Vagina (tissue), 2 donors: ENCODE results near the gene PTPRN2. TPM values are rescaled to one million over a fixed set of nuclear protein-coding genes. Genes with fewer than 3 reads are reported as not detected.

Experiments
- DNase-seq, 2 donors: peaks; one replicate each; pipeline ENCODE4 v3.0.0-alpha.2; 2017; ENCODE audit errors: extremely low spot score in 2 of 2
- H3K27ac ChIP-seq: fragments of 200-600 bp; sonication (generic); one replicate; pipeline ENCODE4 v1.5.1; 2019
- H3K27me3 ChIP-seq: fragments of 200-600 bp; sonication (generic); one replicate; pipeline ENCODE4 v1.5.1; 2019
- H3K36me3 ChIP-seq, 2 donors: fragments of 200-600 bp; sonication (generic); one replicate each; pipeline ENCODE4 v1.5.1; 2017 to 2019
- H3K4me1 ChIP-seq: fragments of 200-600 bp; sonication (generic); one replicate; pipeline ENCODE4 v1.5.1; 2019
- H3K4me3 ChIP-seq, 2 donors: fragments of 200-600 bp; sonication (generic); 1 replicate in 1 of 2; 2 replicates in 1 of 2; pipeline ENCODE4 v1.5.1; 2016 to 2019
- H3K9me3 ChIP-seq: fragments of 200-600 bp; sonication (generic); one replicate; pipeline ENCODE4 v1.5.1; 2019
- POLR2A ChIP-seq, 2 donors: fragments of 450-650 bp; IDR thresholded peaks; one replicate each; pipeline ENCODE4 v1.6.1; 2017; ENCODE audit warnings: antibody characterized with exemption in 2 of 2, mild to moderate bottlenecking in 2 of 2, moderate library complexity in 2 of 2
- POLR2AphosphoS5 ChIP-seq, 2 donors: sonication (generic); formaldehyde crosslinking; IDR thresholded peaks; one replicate each; pipeline ENCODE4 v1.9.0; 2017; ENCODE audit warnings: antibody characterized with exemption in 2 of 2, mild to moderate bottlenecking in 2 of 2, low read depth in 1 of 2; ENCODE audit not compliant: insufficient read depth in 1 of 2
- intact Hi-C: fragments of 100-400 bp; cut with DNase I; formaldehyde crosslinking; loops from one replicate; pipeline ENCODE4 v1.15.1; 2023
- total RNA-seq: library from RNA; depleted of rRNA; stranded (reverse); fragments of >200 nt; gene quantifications from one replicate; pipeline ENCODE4 v1.2.3, GENCODE V29; 2016
- TF ChIP-seq, protein P1 (sequence below), 3 experiments: fragments of 450-650 bp in 2 of 3; fragments of 200-600 bp in 1 of 3; sonication (generic) in 1 of 3; IDR thresholded peaks; one replicate each; pipeline ENCODE4 v1.5.1; 2017 to 2019; ENCODE audit warnings: antibody characterized with exemption in 3 of 3, mild to moderate bottlenecking in 2 of 3, moderate library complexity in 2 of 3

The PTPRN2 gene
- total RNA-seq, 1 donor from 2014 or later: 7.4 TPM

DNA sequence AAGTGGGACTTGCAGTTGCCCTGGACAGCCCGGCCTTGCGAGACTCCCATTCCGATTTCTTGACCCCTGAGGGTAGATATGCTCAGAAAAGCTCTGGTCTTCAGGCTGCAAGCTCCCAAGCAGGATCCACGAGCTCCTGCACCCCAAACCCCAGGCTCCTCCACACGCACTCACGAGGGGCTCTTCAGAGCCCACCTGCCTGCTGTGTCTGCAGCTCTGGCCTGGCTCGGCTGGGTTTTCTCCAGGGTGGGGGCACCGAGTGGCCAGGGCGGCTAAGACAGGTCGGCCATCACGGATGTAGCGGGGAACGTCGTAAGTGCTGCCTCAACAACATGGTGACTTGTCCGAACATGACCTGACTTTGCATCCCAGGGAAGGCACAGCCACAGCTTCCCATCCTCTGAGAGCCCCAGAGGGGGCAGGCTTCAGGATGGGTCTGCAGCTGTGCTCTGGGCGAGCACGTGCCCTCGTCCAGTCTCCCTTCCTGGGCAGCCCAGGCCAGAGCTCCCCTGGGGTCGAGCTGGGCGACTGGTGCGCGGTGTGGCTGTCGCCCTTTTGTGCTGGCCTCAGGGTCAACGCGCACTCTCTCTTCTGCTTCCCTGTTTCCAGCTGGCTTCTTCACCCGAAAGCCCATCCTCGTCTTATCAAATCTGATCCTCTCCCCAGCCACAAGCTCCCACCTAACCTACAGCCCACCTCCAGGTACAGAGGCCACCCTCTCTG is 835.5 kb downstream of the PTPRN2 start:
- Histone ChIP-seq H3K9me3 (no peaks in the 10 kb centered on the region), H3K27ac (no peak overlapping the region), H3K4me3 (no peak overlapping the region), H3K27me3 (no peaks in the 10 kb centered on the region), H3K36me3 (no peaks in the 10 kb centered on the region), H3K4me1 (no peaks in the 10 kb centered on the region)
- DNase-seq: no peak
- intact Hi-C loops: no loop called here
- TF ChIP-seq, protein P1, sequence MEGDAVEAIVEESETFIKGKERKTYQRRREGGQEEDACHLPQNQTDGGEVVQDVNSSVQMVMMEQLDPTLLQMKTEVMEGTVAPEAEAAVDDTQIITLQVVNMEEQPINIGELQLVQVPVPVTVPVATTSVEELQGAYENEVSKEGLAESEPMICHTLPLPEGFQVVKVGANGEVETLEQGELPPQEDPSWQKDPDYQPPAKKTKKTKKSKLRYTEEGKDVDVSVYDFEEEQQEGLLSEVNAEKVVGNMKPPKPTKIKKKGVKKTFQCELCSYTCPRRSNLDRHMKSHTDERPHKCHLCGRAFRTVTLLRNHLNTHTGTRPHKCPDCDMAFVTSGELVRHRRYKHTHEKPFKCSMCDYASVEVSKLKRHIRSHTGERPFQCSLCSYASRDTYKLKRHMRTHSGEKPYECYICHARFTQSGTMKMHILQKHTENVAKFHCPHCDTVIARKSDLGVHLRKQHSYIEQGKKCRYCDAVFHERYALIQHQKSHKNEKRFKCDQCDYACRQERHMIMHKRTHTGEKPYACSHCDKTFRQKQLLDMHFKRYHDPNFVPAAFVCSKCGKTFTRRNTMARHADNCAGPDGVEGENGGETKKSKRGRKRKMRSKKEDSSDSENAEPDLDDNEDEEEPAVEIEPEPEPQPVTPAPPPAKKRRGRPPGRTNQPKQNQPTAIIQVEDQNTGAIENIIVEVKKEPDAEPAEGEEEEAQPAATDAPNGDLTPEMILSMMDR (IDR thresholded peaks at IDR 0.05): no peak
- no peak for TF ChIP-seq POLR2AphosphoS5 (IDR thresholded peaks at IDR 0.05; ENCODE audit: insufficient read depth in 1 of 2, low read depth in 1 of 2)
- no peak for TF ChIP-seq POLR2A (IDR thresholded peaks at IDR 0.05)

DNA sequence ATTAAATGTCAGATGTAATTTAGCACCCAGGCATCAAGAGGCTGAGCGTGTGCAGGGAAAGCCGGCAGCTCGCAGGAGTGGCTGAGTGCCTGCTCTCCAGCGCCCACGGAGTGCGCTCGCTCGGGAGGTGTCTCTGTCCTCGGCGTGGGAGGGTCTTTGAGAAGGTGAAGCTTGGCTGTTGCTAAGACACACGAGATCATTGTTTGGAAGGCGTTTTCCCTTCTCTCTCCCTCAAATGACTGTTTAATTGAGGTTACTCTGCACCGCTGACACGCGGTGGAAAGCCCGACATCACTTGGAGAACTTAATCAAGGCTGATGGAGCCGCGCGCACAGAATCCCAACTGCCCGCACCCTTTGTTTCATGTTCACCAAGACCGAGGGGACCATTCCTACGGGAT is 836.2 kb downstream of the PTPRN2 start:
- no peaks in the 10 kb centered on the region for H3K9me3 ChIP-seq
- H3K4me1 ChIP-seq: no peaks in the 10 kb centered on the region

DNA sequence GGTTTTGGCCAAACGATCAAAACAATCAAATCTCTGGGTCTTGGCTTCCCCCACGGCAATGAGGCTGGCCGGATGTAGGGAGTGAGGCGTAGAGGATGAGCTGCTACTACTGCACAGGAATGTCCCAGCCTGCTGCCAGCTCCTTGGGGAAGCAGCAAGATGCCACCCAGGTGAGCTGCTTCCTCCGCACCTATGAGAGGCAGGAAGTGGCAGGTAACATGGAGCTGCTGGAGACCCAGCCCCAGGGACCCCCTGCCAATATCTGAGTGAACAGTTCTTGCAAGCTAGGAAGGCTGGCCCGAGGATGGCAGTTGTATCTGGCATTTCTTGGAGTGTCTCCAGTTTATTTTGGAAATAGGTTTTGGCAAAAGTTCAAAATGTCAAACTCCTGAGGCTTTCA is 837.3 kb downstream of the PTPRN2 start:
- intact Hi-C loops: no loop called here
- DNase-seq: no peak
- TF ChIP-seq POLR2A (IDR thresholded peaks at IDR 0.05) (no peak), POLR2AphosphoS5 (IDR thresholded peaks at IDR 0.05; ENCODE audit: insufficient read depth in 1 of 2, low read depth in 1 of 2) (no peak)
- TF ChIP-seq, protein P1 (IDR thresholded peaks at IDR 0.05): no peak

More for the DNA sequence above, 836.2 kb downstream of the PTPRN2 start:
- TF ChIP-seq POLR2AphosphoS5 (IDR thresholded peaks at IDR 0.05; ENCODE audit: insufficient read depth in 1 of 2, low read depth in 1 of 2) (no peak), POLR2A (IDR thresholded peaks at IDR 0.05) (no peak)
- TF ChIP-seq, protein P1 (IDR thresholded peaks at IDR 0.05): no peak
- no peak overlapping the region for H3K27ac ChIP-seq
- no peaks in the 10 kb centered on the region for H3K36me3 ChIP-seq
- intact Hi-C loops: no loop called here
- H3K4me3 ChIP-seq: no peak overlapping the region
- DNase-seq: no peak
- H3K27me3 ChIP-seq: no peaks in the 10 kb centered on the region

DNA sequence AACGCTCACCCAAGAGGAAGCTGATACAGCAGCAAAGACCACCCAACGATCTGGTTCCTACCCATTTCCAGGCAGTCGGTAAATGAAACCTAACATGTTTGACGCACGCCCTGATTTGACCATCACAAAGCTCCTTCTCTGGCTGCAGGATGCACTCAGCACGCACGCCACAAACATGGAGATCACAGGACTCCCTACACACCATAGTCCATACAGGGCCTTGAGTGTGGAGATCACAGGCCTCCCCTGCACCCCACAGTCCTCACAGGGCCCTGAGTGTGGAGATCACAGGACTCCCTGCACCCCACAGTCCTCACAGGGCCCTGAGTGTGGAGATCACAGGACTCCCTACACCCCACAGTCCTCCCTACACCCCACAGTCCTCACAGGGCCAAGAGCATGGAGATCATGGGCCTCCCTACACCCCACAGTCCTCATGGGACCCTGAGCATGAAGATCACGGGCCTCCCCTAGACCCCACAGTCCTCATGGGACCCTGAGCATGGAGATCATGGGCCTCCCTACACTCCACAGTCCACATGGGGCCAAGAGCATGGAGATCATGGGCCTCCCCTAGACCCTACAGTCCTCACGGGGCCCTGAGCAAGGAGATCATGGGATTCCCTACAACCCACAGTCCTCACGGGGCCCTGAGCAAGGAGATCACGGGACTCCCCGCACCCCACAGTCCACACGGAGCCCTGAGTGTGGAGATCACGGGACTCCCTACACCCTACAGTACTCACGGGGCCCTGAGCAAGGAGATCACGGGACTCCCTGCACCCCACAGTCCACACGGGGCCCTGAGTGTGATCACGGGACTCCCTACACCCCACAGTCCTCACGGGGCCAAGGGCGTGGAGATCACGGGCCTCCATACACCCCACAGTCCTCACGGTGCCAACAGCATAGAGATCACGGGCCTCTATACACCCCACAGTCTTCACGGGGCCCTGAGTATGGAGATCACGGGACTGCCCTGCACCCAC is 841.6 kb downstream of the PTPRN2 start:
- Histone ChIP-seq H3K4me1 (no peaks in the 10 kb centered on the region), H3K4me3 (no peak overlapping the region), H3K27ac (no peak overlapping the region), H3K27me3 (no peaks in the 10 kb centered on the region), H3K9me3 (no peaks in the 10 kb centered on the region), H3K36me3 (no peaks in the 10 kb centered on the region)
- TF ChIP-seq POLR2A (IDR thresholded peaks at IDR 0.05) (no peak), POLR2AphosphoS5 (IDR thresholded peaks at IDR 0.05; ENCODE audit: insufficient read depth in 1 of 2, low read depth in 1 of 2) (no peak)
- TF ChIP-seq, protein P1 (IDR thresholded peaks at IDR 0.05): no peak
- intact Hi-C loops: no loop called here
- no peak for DNase-seq

More for the DNA sequence above, 837.3 kb downstream of the PTPRN2 start:
- Histone ChIP-seq H3K36me3 (no peaks in the 10 kb centered on the region), H3K27me3 (no peaks in the 10 kb centered on the region), H3K4me1 (no peaks in the 10 kb centered on the region), H3K27ac (no peak overlapping the region), H3K4me3 (no peak overlapping the region), H3K9me3 (no peaks in the 10 kb centered on the region)
